OCI-LY7 (cell line): ENCODE measurements around the gene MBOAT2.

Source experiments
- EZH2phosphoT487 ChIP-seq: fragments of 200-600 bp; sonication (generic); IDR thresholded peaks from 2 replicates; pipeline ENCODE4 v1.6.1; 2018; ENCODE audit warnings: low read depth, borderline replicate concordance, mild to moderate bottlenecking, mixed run types, antibody characterized with exemption, low read length, moderate library complexity, mixed read lengths
- TF ChIP-seq, protein P1 (sequence below): fragments of 200-600 bp; sonication (generic); conservative IDR thresholded peaks from 2 replicates; pipeline ENCODE4 v1.5.1; 2014; ENCODE audit warnings: mild to moderate bottlenecking, antibody characterized with exemption, low read length, moderate library complexity, mixed read lengths

DNA sequence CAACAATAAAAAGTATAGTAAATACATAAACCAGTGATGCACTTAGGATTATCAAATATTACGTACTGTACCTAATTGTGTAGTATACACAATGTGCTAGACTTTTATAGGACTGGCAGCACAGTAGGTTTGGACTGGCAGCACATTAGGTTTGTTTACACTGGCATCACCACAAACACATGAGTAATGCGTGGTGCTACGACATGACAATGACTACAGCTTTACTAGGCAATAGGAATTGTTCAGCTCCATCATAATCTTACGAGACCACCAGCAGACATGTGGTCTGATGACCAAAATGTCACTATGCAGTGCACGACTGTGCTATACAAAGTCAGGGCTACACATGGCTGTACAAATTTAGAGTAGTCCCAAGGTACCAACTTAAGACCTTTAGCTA, 2.3 kb downstream of the MBOAT2 start:
- TF ChIP-seq, protein P1, sequence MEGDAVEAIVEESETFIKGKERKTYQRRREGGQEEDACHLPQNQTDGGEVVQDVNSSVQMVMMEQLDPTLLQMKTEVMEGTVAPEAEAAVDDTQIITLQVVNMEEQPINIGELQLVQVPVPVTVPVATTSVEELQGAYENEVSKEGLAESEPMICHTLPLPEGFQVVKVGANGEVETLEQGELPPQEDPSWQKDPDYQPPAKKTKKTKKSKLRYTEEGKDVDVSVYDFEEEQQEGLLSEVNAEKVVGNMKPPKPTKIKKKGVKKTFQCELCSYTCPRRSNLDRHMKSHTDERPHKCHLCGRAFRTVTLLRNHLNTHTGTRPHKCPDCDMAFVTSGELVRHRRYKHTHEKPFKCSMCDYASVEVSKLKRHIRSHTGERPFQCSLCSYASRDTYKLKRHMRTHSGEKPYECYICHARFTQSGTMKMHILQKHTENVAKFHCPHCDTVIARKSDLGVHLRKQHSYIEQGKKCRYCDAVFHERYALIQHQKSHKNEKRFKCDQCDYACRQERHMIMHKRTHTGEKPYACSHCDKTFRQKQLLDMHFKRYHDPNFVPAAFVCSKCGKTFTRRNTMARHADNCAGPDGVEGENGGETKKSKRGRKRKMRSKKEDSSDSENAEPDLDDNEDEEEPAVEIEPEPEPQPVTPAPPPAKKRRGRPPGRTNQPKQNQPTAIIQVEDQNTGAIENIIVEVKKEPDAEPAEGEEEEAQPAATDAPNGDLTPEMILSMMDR = no peak
- TF ChIP-seq EZH2phosphoT487 = no peak
